Thyroid gland (tissue), 4 donors: ENCODE results near the gene ATXN2L. TPM values are rescaled to one million over a fixed set of nuclear protein-coding genes. Genes with fewer than 3 reads are reported as not detected.

ENCODE experiments used
- DNase-seq, 2 donors: peaks; one replicate each; pipeline ENCODE4 v3.0.0-alpha.2; 2019
- H3K27ac ChIP-seq, 3 donors: fragments of 200-600 bp; sonication (generic); 1 replicate in 2 of 3; 2 replicates in 1 of 3; pipeline ENCODE4 v1.5.1; 2016 to 2019; ENCODE audit warnings: mild to moderate bottlenecking in 1 of 3, moderate library complexity in 1 of 3
- H3K27me3 ChIP-seq: fragments of 200-600 bp; sonication (generic); one replicate; pipeline ENCODE4 v1.5.1; 2019
- H3K36me3 ChIP-seq, 2 donors: fragments of 200-600 bp; sonication (generic); one replicate each; pipeline ENCODE4 v1.5.1; 2016 to 2019
- H3K4me1 ChIP-seq, 2 donors: fragments of 200-600 bp; sonication (generic); one replicate each; pipeline ENCODE4 v1.5.1; 2017 to 2019
- H3K4me3 ChIP-seq, 3 donors: fragments of 200-600 bp; sonication (generic); replicated peaks in 1 of 3; 1 replicate in 2 of 3; 2 replicates in 1 of 3; pipeline ENCODE4 v1.5.1; 2016; ENCODE audit warnings: mild to moderate bottlenecking in 1 of 3
- H3K9me3 ChIP-seq: fragments of 200-600 bp; sonication (generic); one replicate; pipeline ENCODE4 v1.5.1; 2017
- POLR2A ChIP-seq, 2 donors: fragments of 450-650 bp; IDR thresholded peaks; one replicate each; pipeline ENCODE4 v1.6.1; 2017; ENCODE audit warnings: antibody characterized with exemption in 2 of 2, mild to moderate bottlenecking in 2 of 2, moderate library complexity in 1 of 2
- WGBS, 2 donors: methylation state at CpG; one replicate each; pipeline ENCODE4 v1.1.5; 2017; 5-methylcytosine and 5-hydroxymethylcytosine counted together
- intact Hi-C: fragments of 100-400 bp; cut with DNase I; formaldehyde crosslinking; loops from one replicate; pipeline ENCODE4 v1.15.1; 2023
- total RNA-seq, 4 donors: library from RNA; depleted of rRNA; stranded (reverse); fragments of >200 nt; gene quantifications; one replicate each; pipeline ENCODE4 v1.2.3, GENCODE V29; 2016
- TF ChIP-seq, protein P1 (sequence below), 6 experiments: fragments of 200-600 bp in 3 of 6; fragments of 450-650 bp in 3 of 6; sonication (generic) in 3 of 6; IDR thresholded peaks; one replicate each; pipeline ENCODE4 v1.5.1; 2016 to 2019; ENCODE audit warnings: antibody characterized with exemption in 6 of 6, mild to moderate bottlenecking in 2 of 6, inconsistent platforms in 1 of 6, moderate library complexity in 1 of 6

The ATXN2L gene
- total RNA-seq, 4 donors from 2014 or later: 49.3 to 78.7 (median 62.0) TPM

DNA sequence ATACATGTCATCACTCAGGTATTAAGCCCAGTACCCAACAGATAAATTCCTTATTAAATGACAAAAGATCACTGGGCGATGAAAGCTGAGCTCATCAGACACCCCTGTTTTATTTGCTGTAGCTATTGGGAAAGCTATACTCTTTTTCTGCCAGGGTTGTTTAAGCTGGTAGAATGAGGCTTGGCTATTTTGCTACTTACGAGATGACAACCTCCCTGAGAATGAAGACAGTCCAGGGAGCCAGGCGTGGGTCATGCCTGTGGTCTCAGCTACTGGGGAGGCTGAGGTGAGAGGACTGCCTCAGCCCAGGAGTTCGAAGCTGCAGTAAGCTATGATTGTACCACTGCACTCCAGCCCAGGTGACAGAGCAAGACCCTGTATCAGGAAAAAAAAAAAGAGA lies 36.5 kb downstream of the ATXN2L start:
- Histone ChIP-seq H3K4me1 (peaks cover 8 to 13% of the 10 kb centered on the region in 2 donors), H3K27me3 (no peaks in the 10 kb centered on the region), H3K9me3 (no peaks in the 10 kb centered on the region), H3K36me3 (no peaks in the 10 kb centered on the region), H3K27ac (no peak overlapping the region), H3K4me3 (no peak overlapping the region)
- intact Hi-C loops: no loop called here
- no peak for DNase-seq
- TF ChIP-seq, protein P1, sequence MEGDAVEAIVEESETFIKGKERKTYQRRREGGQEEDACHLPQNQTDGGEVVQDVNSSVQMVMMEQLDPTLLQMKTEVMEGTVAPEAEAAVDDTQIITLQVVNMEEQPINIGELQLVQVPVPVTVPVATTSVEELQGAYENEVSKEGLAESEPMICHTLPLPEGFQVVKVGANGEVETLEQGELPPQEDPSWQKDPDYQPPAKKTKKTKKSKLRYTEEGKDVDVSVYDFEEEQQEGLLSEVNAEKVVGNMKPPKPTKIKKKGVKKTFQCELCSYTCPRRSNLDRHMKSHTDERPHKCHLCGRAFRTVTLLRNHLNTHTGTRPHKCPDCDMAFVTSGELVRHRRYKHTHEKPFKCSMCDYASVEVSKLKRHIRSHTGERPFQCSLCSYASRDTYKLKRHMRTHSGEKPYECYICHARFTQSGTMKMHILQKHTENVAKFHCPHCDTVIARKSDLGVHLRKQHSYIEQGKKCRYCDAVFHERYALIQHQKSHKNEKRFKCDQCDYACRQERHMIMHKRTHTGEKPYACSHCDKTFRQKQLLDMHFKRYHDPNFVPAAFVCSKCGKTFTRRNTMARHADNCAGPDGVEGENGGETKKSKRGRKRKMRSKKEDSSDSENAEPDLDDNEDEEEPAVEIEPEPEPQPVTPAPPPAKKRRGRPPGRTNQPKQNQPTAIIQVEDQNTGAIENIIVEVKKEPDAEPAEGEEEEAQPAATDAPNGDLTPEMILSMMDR (IDR thresholded peaks at IDR 0.05): no peak
- TF ChIP-seq POLR2A (IDR thresholded peaks at IDR 0.05): no peak
- WGBS, 2 donors: 93 to 94% methylated on average over 4 of the region's 4 CpGs

DNA sequence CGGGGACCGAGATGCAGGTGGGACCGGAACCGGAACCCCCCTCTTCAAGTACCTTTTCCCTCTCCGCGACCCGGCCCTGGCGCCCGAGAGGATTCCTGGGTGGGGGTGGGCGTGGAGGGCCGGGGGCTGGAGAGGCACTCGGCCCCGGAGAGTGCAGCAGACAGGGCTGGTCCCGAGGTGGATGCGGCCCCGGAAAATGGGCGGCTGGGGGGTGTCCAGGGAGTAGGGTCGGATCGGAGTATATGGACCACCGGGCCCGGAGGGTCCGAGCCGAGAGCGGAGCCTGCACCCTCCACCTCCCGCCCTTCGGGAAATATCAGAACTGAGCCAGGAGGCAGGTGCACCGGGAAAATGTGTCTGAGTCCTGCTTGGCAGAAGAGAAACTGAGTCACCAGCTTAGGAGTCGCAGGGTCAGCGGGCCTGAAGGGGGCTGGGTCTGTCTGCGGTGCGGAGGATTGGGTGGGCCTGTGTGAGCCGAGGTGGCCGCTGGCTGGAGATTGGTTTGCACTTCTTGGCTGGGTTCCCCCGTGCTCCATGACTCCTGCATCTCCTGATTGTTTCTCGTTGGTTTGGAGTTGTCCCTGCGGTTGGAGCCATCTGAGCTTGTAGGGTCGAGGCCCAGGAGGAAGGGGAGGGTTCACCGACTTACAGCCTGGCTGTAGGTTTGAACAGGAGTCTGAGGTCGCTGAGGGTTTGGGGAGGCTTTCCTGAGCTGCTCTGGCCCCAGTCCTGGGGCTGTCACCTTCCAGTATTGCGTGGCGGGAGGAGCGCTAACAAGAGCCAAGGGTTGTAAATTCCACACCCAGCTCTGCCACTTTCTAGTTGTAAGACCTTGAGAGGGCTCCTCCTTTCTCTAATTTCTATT lies 41.4 kb downstream of the ATXN2L start:
- peak; percentile 19 to 36 for DNase-seq
- H3K4me1 ChIP-seq: peaks cover 11 to 18% of the 10 kb centered on the region in 2 donors
- TF ChIP-seq, protein P1 (IDR thresholded peaks at IDR 0.05): no peak
- TF ChIP-seq POLR2A (IDR thresholded peaks at IDR 0.05): no peak
- H3K4me3 ChIP-seq: peak overlapping the region; percentile 33 to 77 (median 73)
- no peaks in the 10 kb centered on the region for H3K9me3 ChIP-seq
- peaks cover 15 to 19% of the 10 kb centered on the region in 2 donors for H3K36me3 ChIP-seq
- no peaks in the 10 kb centered on the region for H3K27me3 ChIP-seq
- WGBS, 2 donors: 6 to 7% methylated on average over 21 to 27 of the region's 42 CpGs
- intact Hi-C loops: no loop called here
- peak overlapping the region; percentile 85 to 93 (median 90) for H3K27ac ChIP-seq

DNA sequence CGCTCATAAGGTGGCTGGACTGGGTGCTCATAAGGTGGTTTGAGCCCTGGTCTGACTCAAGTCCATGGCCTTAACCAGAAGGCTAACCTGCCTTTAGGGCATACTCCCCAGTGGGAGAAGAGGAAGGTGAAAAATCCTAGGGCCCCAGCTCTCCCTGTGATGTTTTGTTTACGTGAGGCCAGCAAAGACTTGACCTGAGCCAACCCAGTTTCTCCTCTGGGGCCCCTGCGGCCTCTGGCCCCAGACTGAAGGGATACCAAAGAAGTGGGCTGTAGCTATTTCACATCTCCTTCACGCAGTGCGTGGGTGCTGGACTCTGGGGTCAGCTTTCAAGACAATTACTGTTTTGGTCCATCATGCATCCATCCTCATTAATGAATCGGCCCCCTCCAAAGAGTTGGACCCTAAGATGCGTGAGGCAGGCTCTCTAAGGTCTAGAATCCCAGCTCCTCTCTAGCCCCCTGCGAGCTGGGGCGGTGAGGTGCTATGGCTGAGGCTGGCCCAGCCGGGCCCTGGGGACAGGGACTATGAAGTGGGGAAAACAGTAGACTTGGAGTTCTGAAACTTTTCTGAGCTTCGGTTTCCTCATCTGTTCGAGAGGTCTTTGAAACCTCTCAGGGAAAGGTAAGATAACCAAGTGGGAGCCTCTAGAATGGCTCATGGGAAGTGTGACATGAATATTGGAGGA lies 42.3 kb downstream of the ATXN2L start:
- no peaks in the 10 kb centered on the region for H3K9me3 ChIP-seq
- H3K27me3 ChIP-seq: no peaks in the 10 kb centered on the region
- DNase-seq: no peak
- 91 to 93% methylated on average over 12 of the region's 12 CpGs for WGBS, 2 donors
- peaks cover 24 to 29% of the 10 kb centered on the region in 2 donors for H3K36me3 ChIP-seq
- intact Hi-C loops: no loop called here
- TF ChIP-seq, protein P1 (IDR thresholded peaks at IDR 0.05): no peak
- no peak for TF ChIP-seq POLR2A (IDR thresholded peaks at IDR 0.05)
- H3K4me3 ChIP-seq: no peak overlapping the region
- no peak overlapping the region for H3K27ac ChIP-seq
- peaks cover 11 to 18% of the 10 kb centered on the region in 2 donors for H3K4me1 ChIP-seq

DNA sequence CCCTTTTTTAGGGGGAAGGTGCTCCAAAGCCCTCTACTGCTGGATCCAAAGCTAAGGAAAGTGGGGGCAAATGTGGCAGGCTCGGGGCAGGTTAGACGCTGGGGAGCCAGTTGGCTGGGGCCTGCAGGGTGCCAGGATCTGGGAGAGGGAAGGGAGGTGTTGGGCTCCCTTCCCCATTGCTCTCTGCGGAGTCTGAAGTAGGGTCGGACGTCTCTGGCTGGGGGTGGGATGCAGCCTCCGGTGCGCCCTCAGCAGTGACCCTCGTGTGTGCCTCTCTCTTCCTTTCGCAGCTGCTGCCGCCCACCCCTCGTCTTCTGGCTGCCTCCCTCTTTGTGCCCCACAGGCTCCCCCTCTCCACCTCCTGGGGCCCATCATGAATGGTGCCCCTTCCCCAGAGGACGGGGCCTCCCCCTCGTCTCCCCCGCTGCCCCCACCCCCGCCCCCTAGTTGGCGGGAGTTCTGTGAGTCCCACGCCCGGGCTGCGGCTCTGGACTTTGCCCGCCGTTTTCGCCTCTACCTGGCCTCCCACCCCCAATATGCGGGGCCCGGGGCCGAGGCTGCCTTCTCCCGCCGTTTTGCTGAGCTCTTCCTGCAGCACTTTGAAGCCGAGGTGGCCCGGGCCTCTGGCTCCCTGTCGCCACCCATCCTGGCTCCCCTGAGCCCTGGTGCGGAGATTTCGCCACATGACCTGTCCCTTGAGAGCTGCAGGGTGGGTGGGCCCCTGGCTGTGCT lies 43.1 kb downstream of the ATXN2L start:
- H3K27me3 ChIP-seq: no peaks in the 10 kb centered on the region
- peaks cover 30 to 36% of the 10 kb centered on the region in 2 donors for H3K36me3 ChIP-seq
- no peak overlapping the region for H3K4me3 ChIP-seq
- DNase-seq: no peak
- WGBS, 2 donors: 79 to 81% methylated on average over 17 to 24 of the region's 32 CpGs
- TF ChIP-seq, protein P1 (IDR thresholded peaks at IDR 0.05): no peak
- TF ChIP-seq POLR2A (IDR thresholded peaks at IDR 0.05): no peak
- intact Hi-C loops: no loop called here
- H3K9me3 ChIP-seq: no peaks in the 10 kb centered on the region
- no peak overlapping the region for H3K27ac ChIP-seq
- peaks cover 11 to 18% of the 10 kb centered on the region in 2 donors for H3K4me1 ChIP-seq
